DLD1 (cell line): Measurements from ENCODE around the gene SEMA6A.

Experiments
- in situ Hi-C: cut with HindIII; loops from 2 replicates; pipeline ENCODE4 v1.10.0; 2017; ENCODE audit warnings: low sequenced_read_pairs

Gene SEMA6A

GRCh38 chr5:116497631-116498030 lies 77.0 kb downstream of the SEMA6A start:
- in situ Hi-C loops: no loop called here

GRCh38 chr5:116495786-116496357 lies 78.8 kb downstream of the SEMA6A start:
- in situ Hi-C loops: no loop called here

- in situ Hi-C loops: no loop called here
Observed at GRCh38 chr5:116494784-116495450, 79.7 kb downstream of the SEMA6A start.

GRCh38 chr5:116492776-116493175 lies 81.8 kb downstream of the SEMA6A start:
- in situ Hi-C loops: no loop called here

GRCh38 chr5:116492016-116492623 lies 82.5 kb downstream of the SEMA6A start:
- in situ Hi-C loops: no loop called here

- in situ Hi-C loops: no loop called here
Observed at GRCh38 chr5:116488356-116489041, 86.1 kb downstream of the SEMA6A start.

GRCh38 chr5:116487045-116487444 lies 87.6 kb downstream of the SEMA6A start:
- in situ Hi-C loops: no loop called here

- in situ Hi-C loops: no loop called here
Observed at GRCh38 chr5:116486588-116486987, 88.0 kb downstream of the SEMA6A start.

GRCh38 chr5:116484645-116485044 lies 90.0 kb downstream of the SEMA6A start:
- in situ Hi-C loops: no loop called here

- in situ Hi-C loops: no loop called here
Observed at GRCh38 chr5:116482394-116482793, 92.2 kb downstream of the SEMA6A start.

GRCh38 chr5:116480894-116481510 lies 93.6 kb downstream of the SEMA6A start:
- in situ Hi-C loops: no loop called here

- in situ Hi-C loops: no loop called here
Observed at GRCh38 chr5:116479776-116480675, 94.6 kb downstream of the SEMA6A start.

- in situ Hi-C loops: no loop called here
Observed at GRCh38 chr5:116478491-116478890, 96.1 kb downstream of the SEMA6A start.

GRCh38 chr5:116476897-116477537 lies 97.6 kb downstream of the SEMA6A start:
- in situ Hi-C loops: no loop called here

GRCh38 chr5:116475338-116475737 lies 99.3 kb downstream of the SEMA6A start:
- in situ Hi-C loops: no loop called here

GRCh38 chr5:116473706-116474105 lies 100.9 kb downstream of the SEMA6A start:
- in situ Hi-C loops: no loop called here

GRCh38 chr5:116472274-116472673 lies 102.3 kb downstream of the SEMA6A start:
- in situ Hi-C loops: no loop called here

GRCh38 chr5:116469631-116470030 lies 105.0 kb downstream of the SEMA6A start:
- in situ Hi-C loops: no loop called here

- in situ Hi-C loops: no loop called here
Observed at GRCh38 chr5:116468583-116468982, 106.0 kb downstream of the SEMA6A start.

GRCh38 chr5:116467465-116467843 lies 107.2 kb downstream of the SEMA6A start:
- in situ Hi-C loops: no loop called here
